Stimulated activated CD8-positive, alpha-beta memory T cell treated with anti-CD3 and anti-CD28 coated beads, Interleukin-15, amount 100 ng/mL, for 48 hours (primary cell): ENCODE results near the gene RGL3.
A peak's percentile ranks its signal among the peaks of the same experiment; 100 is the strongest.
"Not testable (repeated sequence)": the region's sequence is repeated elsewhere in the genome, so short reads cannot be mapped to it uniquely, and the experiment has no call there.

Source experiments
- DNase-seq, 2 donors: peaks; one replicate each; pipeline ENCODE4 v3.0.0-alpha.2; 2020; ENCODE audit warnings: low read depth in 2 of 2

RGL3 gene

DNA sequence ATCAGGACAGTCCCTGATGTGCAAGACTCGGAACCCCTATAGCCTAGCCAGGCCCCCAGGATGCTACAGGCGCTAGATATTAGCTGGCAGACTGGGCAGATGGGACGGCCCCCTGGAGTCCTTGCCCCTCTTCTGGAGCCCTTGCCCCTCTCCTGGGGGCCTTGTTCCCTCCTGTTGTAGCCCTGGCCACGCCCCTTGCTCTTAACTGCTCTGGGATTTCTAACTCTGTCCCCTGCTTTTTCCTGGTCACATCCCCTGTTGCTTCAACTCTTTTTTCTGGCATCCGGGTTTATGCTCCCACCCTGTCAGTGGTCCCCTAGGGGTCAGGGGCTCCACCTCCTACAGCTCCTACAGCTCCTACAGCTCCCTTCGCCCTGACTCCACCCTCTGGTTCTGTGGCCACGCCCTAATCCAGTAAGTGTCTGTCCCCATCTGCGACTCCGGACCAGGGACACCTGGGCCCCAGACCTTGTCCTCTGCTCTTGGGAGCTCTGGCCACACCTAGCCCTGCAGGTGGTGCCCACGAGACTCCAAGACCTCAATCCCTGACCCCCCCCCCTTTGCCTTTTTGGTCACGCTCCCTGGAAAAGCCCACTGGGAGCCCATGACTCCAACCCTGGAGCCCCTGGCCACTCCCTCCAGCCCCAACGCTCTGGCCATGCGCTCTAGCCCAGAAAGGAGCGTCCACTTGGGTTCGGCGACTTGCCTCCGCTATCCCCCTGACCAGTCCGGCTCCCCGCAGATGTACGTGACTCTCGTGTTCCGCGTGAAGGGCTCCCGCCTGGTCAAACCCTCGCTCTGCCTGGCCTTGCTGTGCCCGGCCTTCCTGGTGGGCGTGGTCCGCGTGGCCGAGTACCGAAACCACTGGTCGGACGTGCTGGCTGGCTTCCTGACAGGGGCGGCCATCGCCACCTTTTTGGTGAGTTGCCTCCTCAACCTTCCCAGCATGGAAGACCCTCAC, 57.1 kb downstream of the RGL3 start:
- no peak for DNase-seq

DNA sequence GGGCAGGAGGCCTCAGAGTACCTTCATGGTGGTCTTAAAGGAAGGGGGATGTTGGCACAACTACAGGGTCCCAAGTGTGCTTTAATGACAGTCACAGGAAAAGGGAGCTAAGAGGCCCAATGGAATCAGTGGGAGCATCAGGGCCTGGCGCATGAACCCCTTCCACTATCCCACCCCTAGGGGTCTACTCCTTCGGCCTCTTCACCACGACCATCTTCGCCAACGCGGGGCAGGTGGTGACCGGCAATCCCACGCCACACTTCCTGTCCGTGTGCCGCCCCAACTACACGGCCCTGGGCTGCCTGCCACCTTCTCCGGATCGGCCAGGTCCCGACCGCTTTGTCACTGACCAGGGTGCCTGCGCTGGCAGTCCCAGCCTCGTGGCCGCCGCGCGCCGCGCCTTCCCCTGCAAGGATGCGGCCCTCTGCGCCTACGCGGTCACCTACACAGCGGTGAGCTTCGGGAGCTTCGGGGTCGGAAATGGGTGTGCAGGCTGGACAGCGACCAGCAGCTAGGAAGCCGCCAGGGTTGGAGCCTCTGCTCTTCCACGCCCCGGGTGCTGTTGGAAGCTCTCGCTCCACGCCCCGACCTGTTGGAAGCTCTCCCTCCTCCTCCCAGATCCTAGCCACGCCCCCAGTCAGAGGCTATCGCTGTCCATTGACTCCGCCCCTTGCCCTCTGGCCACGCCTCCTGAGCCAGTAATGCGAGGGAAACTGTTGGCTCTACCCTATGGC, 57.9 kb downstream of the RGL3 start:
- no peak for DNase-seq

GRCh38 chr19:11359421-11359820, 59.7 kb downstream of the RGL3 start:
- no peak for DNase-seq

GRCh38 chr19:11356676-11357550, 62.2 kb downstream of the RGL3 start:
- DNase-seq, result no peak

- no peak for DNase-seq
Observed at GRCh38 chr19:11356074-11356397, 63.1 kb downstream of the RGL3 start.

DNA sequence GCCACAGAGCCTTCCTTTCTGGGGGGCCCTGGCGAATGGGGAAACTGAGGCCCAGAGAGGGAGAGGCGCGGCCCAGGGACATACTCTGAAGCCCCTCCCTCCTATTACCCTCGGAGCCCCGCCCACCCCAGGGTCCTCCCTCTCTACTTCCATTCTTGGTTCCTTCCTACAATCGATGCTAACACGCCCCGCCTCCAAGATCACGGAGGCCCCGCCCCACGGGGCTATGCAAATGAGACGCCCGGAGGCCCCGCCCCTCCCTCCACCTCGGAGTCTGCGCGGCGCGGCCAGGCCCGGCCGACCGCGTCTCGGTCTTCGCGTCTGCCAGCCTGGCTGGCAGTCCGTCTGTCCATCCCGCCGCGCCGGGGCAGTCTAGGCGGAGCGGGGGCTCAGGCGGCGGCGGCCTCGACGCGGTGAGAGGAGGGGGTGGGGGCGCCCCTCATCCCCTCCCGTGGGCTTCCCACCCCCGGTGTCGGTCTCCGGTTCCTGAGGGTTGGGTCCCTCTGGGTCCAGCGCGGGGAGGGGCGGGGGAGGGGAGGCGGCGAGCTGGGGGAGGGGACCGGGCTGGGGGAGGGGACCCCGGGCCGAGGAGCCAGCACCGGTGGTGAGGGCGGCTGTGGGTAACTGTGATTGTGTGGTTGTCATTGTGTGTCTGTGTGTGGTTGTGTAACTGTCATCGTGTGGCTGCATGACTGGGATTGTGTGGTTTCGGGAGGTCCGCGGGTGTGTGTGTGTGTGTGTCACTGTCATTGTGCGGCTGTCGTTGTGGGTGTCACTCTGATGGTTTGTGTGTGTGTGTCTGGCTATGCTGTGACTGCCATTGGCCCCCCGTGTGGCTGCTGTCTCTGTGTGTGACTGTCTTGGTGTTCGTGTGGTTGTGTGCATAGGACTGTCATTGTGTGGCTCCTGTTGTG, 63.7 kb downstream of the RGL3 start, which contains the start of gene PLPPR2:
PLPPR2 (plus strand) TSS at position 273 of the 914 bp plus-strand sequence. CDS start 2,242 bp downstream, outside the sequence.
- DNase-seq, result peak; percentile 65 to 77

- DNase-seq, result not testable (repeated sequence)
Observed at GRCh38 chr19:11354102-11354501, 65.0 kb downstream of the RGL3 start.

DNA sequence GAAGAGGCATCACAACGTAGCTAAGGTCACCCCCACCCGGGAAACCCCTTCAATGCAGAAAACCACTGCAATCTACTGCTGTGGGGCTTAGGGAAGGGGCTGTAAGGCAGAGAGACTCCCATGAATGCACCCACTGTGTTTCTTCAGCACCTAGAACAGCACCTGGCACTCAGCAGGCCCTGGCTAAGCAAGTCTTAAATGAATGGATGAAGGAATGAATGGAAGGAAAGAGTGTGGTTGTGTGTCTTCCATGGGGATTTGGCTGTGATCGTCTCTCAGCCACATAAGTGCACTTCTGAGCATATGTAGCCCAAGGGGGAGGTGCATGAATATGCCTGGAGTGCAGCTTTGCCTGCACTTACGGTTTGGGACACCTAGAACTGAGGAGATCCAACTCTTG, 69.9 kb downstream of the RGL3 start:
- DNase-seq, result no peak

GRCh38 chr19:11347546-11348039, 71.5 kb downstream of the RGL3 start:
- DNase-seq, result no peak

DNA sequence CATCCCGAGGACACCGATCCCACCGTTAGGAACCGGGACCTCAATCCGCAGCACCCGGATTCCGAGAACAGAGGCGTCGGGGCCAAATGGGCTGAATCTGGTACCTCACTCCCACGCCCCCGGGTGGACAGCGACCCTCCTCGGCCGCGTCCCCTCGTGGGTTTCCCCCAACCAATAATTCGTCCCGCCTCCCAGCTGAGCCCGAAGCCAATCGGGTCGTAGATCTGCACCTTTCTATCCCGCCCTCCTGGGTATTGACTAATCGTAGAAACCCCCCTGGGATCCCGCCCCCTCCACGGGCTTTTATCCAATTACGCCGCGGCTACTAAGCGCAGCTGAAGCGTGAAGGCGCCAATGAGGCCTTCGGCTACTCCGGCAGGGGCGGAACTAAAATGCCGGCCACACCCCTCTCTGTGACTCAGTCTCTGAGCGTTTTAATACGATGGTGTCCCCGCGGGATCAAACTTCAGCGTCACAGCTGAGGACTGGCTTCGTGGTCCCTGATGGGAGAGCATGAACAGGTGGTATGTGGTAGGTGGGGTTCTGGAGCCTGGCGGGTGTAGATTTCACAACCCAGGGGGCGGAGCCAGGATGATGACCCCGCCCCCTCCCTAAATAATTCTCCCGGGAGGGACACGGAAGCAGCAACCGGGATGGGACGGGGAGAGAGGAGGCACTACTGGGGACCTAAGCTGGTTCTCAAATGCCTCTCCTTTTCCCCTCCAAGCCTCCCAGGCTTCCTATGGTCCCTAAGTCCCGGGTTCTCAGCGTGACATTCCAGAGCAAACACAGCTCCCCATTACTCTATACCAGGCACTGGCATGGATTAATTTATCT, 72.8 kb downstream of the RGL3 start, which contains the start of the genes CCDC159 and TMEM205:
CCDC159 (plus strand) TSS at position 416 of the 837 bp plus-strand sequence; CDS start at position 504, 88 bp downstream.
TMEM205 (minus strand) TSS at position 165 of the 837 bp plus-strand sequence. CDS start 649 bp downstream, outside the sequence.
- DNase-seq, result peak; percentile 97 to 98

GRCh38 chr19:11345122-11345803, 73.9 kb downstream of the RGL3 start:
- DNase-seq, result no peak
